ENCODE measurements around the gene ATXN2.

ATXN2 gene

GRCh38 chr12:111417784-111418593 is 181.1 kb downstream of the ATXN2 start:
- no peak for DNase-seq (ENCODE audit: low read depth)

DNA sequence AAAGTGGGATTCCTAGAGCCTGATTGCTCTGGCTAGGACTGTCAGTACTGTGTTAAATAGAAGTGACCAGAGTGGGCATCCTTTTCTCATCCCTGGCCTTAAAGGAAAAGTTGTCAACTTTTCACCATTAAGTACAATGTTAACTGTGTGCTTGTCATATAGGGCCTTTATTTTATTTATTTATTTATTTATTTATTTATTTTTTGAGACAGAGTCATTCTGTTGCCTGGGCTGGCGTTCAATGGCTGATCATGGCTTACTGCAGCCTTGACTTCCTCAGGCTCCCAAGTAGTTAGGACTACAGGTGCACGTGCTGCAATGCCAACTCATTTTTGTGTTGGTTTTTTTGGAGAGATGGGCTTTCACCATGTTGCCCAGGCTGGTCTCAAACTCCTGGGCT is 181.8 kb downstream of the ATXN2 start:
- no peak for DNase-seq (ENCODE audit: low read depth)

- no peak for DNase-seq (ENCODE audit: low read depth)
Observed at GRCh38 chr12:111414711-111415252, 184.3 kb downstream of the ATXN2 start.

DNA sequence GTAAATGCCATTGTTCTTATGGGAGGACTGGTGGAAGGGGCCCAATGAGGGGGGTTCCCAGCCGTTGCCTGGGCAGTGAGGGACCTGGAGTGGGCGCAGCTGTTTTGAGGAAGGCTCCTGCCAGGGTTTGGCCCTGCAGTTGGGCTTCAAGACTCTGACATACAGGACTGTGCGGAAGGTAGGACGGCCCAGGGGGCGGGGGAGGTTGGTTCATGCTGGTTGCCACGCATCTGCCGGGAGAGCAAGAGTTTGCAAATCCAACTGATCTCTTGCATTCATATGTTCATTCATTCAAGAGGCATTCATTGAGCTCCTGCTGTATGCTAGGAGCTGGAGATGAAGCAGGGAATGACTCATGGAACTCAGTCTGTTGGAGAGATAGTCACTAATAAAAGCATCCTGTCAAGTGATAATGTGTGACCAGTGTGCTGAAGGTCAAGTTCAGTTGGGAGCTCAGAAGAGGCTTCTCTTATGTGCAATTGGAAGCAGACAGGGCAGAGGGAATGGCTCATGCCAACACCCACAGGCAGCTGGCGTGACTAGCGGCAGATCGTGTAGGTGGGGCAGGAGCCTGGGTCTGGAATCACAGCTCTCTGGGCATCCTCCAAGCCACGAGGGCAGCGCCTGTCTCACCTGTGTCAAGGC is 185.6 kb downstream of the ATXN2 start:
- peak; percentile 65 for DNase-seq (ENCODE audit: low read depth)

DNA sequence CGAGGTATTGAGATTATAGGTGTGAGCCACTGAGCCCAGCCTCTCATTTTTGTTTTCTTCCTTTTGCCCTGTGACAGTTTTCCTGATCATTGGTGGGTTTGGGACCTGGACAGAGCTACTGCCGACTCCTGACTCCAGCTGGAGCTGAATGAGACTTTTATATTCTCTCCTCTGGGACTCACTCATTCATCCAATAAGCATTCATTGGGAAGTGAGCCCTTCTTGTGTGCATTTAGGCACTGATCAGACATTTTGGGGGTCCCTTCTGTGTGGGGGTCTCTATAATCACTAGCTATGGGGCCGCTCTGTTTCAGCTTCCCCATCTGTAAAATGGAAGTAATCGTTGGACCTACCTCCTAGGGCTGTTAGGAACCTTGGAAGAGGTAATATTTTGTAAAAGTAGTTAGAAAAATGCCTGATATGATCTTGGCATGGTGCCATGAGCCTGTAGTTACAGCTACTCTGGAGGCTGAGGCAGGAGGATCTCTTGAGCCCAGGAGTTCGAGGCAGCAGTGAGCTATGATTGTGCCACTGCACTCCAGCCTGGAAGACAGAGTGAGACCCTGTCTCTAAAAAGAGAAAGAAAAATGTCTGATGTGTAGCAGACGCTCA is 186.2 kb downstream of the ATXN2 start:
- DNase-seq (ENCODE audit: low read depth): no peak

DNA sequence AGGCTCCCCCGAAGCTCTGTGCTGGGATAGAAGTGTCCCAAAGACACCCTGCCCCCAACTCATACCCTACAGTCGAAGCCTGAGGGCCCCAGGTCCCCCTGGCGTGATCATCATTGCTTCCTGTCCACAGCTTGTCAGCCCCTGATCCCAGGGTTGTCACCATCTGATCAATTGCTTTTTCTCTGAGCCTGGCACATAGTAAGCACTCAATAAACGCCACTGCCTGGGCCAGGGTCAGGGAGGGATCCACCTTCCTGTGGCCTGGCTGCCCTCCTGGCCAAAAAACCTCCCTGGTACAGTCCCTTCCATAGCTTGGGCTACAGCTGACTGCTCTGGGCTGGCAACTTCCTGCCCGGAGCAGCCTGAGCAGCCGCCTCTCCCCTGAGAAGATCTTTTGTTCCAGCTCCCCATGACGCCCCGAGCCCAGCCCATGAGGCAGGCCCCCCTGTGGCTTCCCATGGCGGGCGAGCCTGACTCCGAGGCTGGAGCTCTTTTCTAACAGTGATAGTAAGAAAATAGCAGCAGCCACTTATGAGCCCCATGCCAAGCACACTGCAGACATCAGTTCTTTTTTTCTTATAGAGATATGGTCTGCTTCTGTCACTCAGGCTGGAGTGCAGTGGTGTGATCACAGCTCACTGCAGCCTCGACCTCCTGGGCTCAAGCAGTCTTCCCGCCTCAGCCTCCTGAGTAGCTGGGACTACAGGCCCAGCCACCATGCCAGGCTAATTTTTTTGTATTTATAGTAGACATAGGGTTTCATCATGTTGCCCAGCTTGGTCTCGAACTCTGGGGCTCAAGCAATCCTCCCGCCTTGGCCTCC is 186.9 kb downstream of the ATXN2 start:
- DNase-seq (ENCODE audit: low read depth): no peak

DNA sequence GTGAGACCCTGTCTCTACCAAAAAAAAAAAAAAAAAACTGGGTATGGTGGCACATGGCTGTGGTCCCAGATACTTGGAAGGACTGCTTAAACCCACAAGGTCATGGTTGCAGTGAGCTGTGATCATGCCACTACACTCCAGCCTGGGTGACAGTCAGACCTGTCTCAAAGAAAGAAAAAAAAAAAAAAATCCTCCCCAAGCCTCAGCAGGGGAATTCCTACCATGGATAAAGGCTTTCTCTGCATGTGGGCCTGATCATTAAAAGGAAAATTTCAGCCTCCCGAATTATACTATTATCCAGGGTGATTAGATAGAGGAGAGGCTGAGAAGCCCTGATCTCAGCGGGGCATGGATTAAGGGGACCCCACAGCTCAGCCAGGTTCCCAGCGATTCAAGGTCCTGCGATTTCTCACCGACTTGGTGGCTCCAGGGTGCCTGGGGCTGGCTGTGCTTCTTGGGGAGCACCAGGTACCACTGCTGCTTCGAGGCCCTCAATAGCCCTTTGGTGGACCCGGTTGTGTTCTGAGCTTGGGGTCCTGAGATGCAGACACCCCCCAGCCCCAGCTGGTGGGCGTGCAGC is 187.8 kb downstream of the ATXN2 start:
- DNase-seq (ENCODE audit: low read depth): no peak

DNA sequence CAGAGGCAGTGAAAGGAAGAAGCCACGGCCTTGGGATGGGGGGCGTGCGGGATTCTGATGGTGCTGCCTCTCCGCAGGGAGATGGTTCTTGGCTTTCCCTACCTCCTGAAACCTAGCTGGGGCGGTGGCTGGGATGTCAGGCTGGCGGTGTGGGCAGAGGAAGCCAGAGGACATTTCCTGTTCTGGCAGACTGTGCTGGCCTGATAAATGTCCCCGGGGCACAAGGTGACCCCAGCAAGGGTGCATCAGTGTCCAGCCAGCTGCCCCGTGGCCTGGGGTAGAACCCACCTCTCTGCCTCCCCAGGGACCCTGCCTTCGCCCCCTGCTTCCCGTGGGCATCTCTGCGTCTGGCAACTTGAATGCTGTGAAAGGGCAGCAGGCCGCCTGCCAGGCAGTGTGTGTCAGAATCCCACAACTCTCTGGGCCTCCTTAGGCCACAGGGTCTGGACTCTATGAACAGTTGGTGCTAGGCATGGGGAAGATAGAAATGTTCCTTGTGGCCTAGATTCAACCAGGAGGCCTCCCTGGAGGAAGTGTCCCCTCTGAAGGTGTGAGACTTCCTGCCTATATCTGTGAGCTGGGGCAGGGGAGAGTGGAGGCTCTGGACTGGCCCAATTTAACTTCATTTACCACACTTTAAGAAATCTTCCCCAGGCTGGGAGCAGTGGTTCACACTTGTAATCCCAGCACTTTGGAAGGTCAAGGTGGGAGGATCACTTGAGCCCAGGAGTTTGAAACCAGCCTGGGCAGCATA is 188.5 kb downstream of the ATXN2 start:
- DNase-seq (ENCODE audit: low read depth): no peak

DNA sequence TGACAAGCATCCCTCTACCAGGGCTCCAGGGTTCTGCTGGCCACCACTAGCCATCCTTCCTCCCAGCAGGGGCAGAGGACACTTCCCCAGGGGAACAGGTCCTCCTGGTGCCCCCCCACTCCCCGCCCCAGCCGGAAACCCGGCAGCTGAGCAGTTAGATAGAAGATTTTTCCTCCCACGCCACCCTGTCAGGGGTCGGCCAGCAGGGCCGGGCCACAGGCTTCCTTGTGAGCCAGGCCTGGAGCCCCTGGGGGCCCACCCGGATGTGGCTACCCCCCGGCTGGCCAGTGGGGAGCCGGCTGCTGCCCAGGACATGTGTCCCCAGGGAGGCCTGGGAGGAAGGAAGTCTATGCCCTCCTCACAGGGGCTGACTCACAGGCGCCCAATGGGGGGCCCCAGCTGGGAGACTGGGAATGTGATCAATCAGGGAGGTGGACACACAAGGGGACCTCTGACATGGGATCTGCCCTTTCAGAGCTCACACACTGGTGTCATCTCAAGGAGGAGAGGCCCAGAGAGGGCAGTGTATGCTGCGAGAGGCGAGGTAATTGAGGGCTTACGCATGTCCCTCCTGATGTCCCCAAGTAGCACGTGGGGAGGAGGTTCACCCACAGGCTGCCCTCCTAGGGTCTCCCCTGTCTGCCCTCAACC is 189.2 kb downstream of the ATXN2 start:
- DNase-seq (ENCODE audit: low read depth): peak; percentile 58

DNA sequence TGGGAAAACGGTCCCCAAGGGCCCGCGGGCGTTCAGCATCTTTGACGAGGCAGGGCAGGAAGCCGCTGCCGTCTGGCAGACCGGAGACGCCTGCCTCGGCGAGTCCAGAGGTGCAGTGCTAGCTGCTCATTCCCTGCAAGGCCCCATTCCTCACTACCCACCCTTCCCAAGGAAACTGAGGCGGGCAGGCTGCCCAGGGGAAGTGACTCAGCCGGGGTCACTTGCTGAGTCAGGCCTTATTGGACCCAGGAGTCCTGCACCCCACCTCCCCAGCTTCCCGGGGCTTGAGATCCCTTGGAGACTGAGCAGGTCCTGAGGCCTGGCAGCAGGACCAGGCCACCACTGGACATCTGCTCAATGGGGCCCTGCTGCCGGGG is 189.7 kb downstream of the ATXN2 start:
- no peak for DNase-seq (ENCODE audit: low read depth)

GRCh38 chr12:111408686-111409402 is 190.3 kb downstream of the ATXN2 start:
- no peak for DNase-seq (ENCODE audit: low read depth)

- no peak for DNase-seq (ENCODE audit: low read depth)
Observed at GRCh38 chr12:111408116-111408440, 191.0 kb downstream of the ATXN2 start.

GRCh38 chr12:111407377-111408115 is 191.6 kb downstream of the ATXN2 start:
- DNase-seq (ENCODE audit: low read depth): no peak

- DNase-seq (ENCODE audit: low read depth): no peak
Observed at GRCh38 chr12:111406474-111407376, 192.4 kb downstream of the ATXN2 start.

- no peak for DNase-seq (ENCODE audit: low read depth)
Observed at GRCh38 chr12:111405859-111406473, 193.1 kb downstream of the ATXN2 start, which contains the start of gene SH2B3. Gene SH2B3 (plus strand): TSS chr12:111405923. CDS start chr12:111418146, 12,223 bp downstream.

DNA sequence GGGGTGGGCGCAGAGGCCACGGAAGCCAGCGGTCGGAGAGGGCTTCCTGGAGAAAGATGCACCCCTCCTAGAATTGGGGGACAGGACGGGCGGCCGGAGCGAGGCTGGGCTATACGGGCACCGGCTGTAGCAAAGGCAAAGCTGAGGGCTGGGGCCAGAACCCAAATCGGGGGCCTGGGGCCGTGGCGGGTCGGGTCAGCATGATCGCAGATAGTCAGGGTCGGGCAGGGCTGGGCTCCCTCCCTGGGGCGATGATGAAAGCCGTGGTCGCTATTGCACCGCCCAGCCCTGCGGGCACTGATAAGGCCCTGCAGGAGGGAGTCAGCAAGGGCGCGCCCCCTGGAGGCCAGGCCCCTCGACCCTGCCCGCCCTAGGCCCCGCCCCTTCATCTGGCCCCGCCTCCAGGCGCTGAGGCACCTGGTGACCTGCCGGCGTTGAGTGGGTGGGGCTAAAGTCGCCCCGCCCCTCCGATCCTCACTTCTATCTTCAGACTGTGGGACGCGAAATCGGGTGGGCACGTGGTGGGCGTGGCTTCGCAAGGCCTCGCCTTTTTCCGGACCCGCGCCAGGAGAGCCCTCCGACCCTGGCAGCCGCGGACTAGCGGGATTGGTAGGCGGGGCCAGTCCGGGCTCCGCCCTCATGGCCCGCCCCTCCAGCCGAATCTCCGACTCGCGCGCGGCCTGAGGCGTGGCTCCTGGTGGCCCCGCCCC is 193.8 kb downstream of the ATXN2 start:
- no peak for DNase-seq (ENCODE audit: low read depth)
